GM19395 (cell line): ENCODE results near the gene PSAPL1.

Source experiments
- ATAC-seq: cut with Tn5 transposase; IDR thresholded peaks from one replicate; pipeline ENCODE4 v1.9.1; 2021; ENCODE audit warnings: mild to moderate bottlenecking, moderate library complexity; ENCODE audit not compliant: unreplicated experiment

PSAPL1 gene

GRCh38 chr4:7383266-7383665 is 51.5 kb downstream of the PSAPL1 start:
- ATAC-seq = no peak

- no peak for ATAC-seq
Observed at GRCh38 chr4:7382634-7383014, 52.1 kb downstream of the PSAPL1 start.

GRCh38 chr4:7381890-7382633 is 52.7 kb downstream of the PSAPL1 start:
- no peak for ATAC-seq

- no peak for ATAC-seq
Observed at GRCh38 chr4:7381221-7381889, 53.4 kb downstream of the PSAPL1 start.
